CD4-positive, alpha-beta T cell treated with Interleukin-4 for 4 hours (primary cell): ENCODE results near the gene MSI2.

Experiments
- DNase-seq: peaks from one replicate; pipeline ENCODE4 v3.0.0-alpha.2; 2020

Gene MSI2

GRCh38 chr17:57631871-57632270 lies 375.5 kb downstream of the MSI2 start:
- no peak for DNase-seq

DNA sequence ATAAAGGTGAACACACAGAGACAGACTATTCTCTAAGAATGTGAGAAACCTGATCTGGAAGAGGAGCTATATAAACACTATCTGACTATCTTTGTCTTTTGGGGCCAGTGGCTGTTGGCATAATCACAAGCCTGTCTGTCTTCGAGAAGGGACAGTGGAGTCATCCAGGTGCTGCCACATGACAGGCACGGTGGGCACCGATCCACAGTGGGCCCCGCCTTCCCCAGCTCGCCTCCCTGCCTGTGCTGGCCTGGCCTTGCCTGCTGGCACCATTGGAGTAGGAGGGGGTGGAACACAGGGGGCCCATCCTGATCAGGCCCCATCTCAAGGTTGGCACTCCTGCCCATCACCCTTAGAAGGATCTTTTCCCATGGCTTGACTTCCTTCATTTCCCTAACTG lies 376.0 kb downstream of the MSI2 start:
- DNase-seq: no peak

- DNase-seq: no peak
These were observed 376.9 kb downstream of the MSI2 start for GRCh38 chr17:57633236-57633635.

DNA sequence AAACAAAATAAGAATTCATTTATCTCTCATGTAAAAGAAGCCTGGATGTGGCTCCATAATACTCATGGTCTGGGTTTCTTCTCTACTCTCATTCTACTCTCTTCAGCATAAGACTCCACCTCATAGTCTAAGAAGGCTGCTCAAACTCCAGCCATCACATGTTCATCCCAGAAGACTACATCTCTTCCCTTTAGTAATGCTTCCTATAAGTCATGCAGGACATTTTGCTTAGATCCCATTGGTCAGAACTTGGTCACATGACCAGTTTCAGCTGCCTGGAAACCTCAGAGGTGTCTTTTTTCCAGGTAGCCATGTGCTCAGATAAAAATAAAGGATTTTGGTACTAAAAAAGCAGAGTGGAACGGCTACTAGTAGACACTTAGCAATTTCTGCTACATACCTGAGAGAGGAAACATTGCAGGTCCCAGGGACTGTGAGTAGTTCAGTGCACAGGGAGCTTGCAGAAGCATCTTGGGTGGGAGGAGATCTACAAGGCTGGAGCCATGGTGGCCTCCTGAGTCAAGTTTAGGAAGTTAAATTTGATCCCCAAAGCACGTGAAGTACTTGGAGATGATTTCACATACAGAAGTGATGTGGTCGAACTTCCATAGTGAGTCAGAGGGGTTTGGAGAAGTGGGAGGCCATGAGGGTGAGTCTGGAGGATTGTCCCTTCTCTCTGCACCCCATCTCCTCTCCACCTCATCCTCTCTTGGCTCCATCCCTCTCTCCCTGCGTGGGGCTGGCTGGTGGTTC lies 378.6 kb downstream of the MSI2 start:
- DNase-seq: no peak

DNA sequence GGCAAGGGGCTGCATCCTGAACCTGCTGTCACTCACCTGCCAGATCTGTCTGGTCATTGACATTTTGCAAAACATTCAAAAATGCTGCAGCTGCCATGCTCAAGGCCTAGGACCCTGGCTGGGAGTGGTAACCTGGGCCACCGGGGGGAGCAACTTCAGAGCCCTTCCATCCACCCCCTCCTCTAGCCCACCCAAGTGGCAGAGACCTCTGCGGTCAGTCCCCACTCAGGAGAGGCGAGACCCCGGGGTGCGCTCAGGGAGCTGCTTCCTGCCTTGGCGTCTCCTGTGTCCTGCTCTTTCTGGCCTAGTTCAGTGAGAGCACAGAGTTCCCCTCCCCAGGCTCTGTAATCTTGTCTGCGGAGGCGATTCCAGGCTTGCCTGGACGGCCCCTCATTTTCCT lies 380.0 kb downstream of the MSI2 start:
- DNase-seq: no peak

- no peak for DNase-seq
These were observed 380.8 kb downstream of the MSI2 start for GRCh38 chr17:57636985-57637665.

- DNase-seq: no peak
These were observed 381.3 kb downstream of the MSI2 start for GRCh38 chr17:57637666-57638010.

DNA sequence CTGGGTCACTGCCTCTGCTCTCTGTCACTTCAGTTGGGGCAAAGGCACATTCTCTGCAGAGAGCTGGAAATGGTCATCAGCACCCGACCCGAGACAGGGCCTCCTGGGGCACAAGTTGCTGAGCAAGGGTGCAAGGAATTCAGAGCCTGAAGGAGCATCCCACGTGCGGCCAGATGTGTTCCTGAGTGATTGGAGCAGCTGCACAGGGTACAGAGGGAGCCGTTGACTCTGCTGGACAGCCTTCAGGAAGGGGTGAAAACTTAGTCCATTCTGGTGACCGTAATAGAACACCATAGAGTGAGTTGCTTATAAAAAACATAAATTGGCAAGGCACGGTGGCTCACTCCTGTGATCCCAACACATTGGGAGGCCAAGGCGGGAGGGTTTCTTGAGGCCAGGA lies 382.0 kb downstream of the MSI2 start:
- no peak for DNase-seq

DNA sequence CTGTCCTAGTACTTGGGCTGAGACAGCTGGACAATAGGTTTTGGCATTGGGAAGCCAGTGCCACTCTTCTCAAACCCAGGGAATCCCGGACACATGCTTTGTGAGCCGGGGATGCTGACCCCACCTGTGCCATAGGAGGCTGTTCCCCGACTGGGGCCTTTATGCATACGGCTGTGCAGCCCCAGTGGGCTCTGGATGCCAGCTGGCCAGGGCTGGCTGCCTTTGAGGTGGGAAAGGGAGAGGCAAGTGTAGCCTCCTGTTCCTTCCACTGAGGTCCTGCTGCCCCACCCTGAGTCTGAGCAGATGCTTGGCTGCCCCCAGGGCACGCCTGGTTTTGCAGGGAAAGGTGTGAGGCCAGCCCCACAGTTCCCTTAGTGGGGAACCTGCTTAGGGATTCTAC lies 383.1 kb downstream of the MSI2 start:
- no peak for DNase-seq

- DNase-seq: no peak
These were observed 383.8 kb downstream of the MSI2 start for GRCh38 chr17:57640079-57640478.

- no peak for DNase-seq
These were observed 385.4 kb downstream of the MSI2 start for GRCh38 chr17:57641761-57642160.

DNA sequence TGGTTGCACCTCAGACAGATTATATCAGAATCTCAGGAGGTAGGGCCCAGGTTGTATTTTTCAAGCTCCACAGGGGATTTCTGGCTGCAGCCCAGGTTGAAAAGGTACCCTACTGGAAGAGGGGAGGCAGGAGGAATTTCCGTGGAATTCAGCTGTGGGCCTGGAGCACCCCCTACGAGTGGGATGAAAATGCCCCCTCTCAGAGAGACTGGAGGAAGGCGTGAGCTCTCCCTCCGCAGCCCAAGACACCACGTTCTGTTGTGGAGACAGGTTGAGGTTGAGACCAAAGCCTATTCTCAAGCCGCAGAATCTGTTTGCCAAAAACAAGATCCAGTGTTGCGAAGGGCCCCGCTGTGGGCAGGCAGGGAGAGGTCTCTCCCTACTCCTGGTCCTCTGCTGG lies 386.7 kb downstream of the MSI2 start:
- DNase-seq: no peak

- no peak for DNase-seq
These were observed 388.0 kb downstream of the MSI2 start for GRCh38 chr17:57644326-57644725.

GRCh38 chr17:57645950-57646665 lies 389.8 kb downstream of the MSI2 start:
- peak; percentile 25 for DNase-seq

- DNase-seq: no peak
These were observed 392.4 kb downstream of the MSI2 start for GRCh38 chr17:57648720-57649119.

GRCh38 chr17:57649191-57649590 lies 392.9 kb downstream of the MSI2 start:
- no peak for DNase-seq

DNA sequence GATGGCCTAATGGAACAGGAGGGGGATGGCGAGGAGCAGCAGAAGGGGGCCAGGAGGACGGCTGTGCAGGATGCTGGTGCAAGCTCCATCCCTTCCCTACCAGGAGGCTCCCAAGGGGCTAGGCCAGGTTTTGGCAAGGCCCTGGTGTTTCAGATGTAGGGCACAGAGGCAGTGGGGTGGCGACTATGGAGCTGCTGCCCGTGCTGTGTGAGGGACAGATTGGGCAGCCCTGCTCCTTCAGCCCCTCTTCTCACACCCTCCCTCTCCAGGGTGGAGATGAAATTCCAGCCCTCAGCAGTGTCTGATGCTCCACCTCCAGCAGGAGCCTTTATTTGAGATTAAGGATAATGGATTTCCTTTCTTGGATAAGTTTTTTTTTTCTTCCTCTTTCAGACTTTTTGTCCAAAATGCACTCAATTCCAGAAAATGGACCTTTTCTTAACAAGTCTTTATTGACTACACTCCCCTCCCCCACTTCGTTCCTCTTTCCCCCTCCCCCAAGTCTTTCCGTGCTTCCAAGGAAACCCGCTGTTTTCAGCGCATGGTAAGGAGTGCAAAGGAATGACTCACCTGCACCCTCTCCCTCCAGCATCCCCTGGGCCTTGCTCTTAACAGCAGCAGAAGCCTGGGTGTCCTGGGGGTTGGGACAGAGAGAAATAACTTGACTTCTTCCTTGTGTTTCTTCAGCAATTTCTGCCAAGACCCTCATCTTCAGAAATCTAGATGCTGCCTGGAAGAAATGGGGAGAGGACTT lies 393.6 kb downstream of the MSI2 start:
- no peak for DNase-seq

GRCh38 chr17:57650548-57650947 lies 394.2 kb downstream of the MSI2 start:
- no peak for DNase-seq

GRCh38 chr17:57651451-57651850 lies 395.1 kb downstream of the MSI2 start:
- DNase-seq: no peak

DNA sequence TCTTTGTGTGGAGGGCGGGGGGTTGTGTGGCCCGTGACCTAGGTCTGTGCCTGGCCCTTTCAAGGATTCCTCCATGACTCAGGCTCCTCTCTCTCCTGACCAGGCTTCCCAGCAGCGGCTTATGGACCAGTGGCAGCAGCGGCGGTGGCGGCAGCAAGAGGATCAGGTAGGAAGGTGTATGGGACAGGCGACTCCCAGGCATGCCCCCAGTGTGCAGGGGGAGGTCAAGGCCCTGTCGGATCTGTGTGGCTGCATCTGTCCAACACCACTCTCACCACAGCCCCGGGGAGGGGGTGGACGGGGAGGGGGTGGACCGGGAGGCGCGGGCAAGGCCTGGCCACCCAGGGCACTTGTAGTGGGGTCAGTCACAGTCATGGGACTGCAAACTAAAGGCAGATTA lies 395.7 kb downstream of the MSI2 start:
- no peak for DNase-seq

DNA sequence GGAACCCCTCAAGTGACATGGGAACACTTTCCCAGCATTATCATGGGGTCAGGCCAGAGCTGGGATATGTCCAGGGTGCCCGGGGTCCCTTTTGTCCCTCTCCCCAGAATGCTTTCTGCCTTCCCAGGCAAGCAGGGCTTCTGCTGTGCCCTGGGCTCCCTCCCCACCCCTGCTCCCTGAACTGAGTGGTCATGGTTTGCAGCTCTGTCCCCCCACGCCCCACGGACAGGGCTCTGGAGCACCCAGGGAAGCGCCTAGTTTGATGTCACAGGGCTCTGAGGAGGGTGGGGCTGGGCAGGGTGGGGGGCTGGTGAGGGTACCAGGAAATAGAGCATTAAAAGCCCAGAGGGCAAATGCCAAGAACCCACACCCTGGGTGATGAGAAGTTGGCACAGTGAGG lies 396.5 kb downstream of the MSI2 start:
- DNase-seq: no peak

DNA sequence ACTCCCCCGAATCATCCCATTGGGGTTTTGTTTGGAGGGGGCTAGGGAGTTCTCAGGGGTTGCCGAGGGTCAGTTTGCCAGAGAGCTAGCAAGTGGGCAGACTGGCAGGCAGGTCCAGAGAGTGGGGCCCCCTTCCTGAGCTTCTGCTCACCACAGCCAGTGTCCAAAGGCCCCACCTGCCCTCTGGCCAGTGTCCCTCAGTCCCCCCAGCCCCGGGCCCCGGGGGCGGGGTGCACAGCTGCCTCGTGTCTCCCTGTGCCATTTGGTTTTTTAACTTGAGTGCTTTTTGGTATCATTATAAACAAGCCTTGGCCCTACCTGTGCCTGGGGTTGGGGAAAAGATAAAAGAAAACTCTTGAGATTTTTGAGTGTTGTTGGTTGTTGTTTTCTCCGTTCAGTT lies 397.0 kb downstream of the MSI2 start:
- no peak for DNase-seq

DNA sequence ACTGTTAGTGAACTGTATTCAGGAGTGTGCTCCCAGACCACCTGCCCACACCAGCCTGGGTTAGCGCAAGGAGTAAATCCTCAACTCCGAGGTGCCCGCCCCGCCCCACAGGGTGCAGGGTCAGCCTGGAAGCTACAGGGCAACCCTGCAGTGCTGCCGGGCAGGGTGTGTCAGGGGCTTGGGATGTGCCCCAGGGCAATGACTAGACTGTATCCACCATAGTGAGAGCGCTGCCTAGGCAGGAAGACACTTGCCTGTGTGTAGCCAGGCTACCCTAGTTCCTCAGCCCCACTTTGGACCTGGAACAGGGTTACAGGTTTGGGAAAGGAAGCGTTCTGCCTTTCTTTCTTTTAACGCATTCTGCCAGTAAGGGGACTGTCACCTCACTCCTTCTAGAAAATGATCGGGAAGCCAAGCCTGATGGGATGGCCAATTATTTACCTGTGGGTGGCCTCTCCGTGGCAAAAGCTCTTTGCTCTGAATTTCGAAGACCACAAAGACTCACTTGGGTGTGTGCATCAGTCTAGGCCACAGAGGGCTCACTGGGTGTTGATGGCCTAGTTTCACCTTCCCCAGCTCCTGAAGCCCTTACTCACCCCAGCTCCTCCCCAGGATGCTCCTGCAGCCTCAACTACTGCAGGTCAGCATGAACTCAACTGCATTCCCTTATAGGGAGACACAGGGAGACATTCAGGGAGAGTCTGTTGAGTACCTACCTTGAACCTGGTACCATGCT lies 397.9 kb downstream of the MSI2 start:
- DNase-seq: no peak
